Activated CD8-positive, alpha-beta T cell treated with anti-CD3 and anti-CD28 coated beads for 36 hours (primary cell): ENCODE measurements around the gene PRKAG2. TPM values are rescaled to one million over a fixed set of nuclear protein-coding genes. Genes with fewer than 3 reads are reported as not detected.

Experiments
- ATAC-seq: fragments of 200-7000 bp; cut with Tn5 transposase; one replicate; pipeline ENCODE4 v1.10.0; 2021; ENCODE audit warnings: mild to moderate bottlenecking, moderate library complexity
- CTCF ChIA-PET: fragments of 350-600 bp; sonication (Branson Sonifier 250); formaldehyde crosslinking; loops from one replicate; lab custom pipeline; 2021; ENCODE audit warnings: antibody characterized with exemption; lab: Charles Lee
- POLR2A ChIA-PET: fragments of 350-600 bp; sonication (Branson Sonifier 250); formaldehyde crosslinking; loops from one replicate; lab custom pipeline; 2021; ENCODE audit warnings: antibody characterized with exemption; lab: Charles Lee
- DNase-seq: peaks from one replicate; pipeline ENCODE4 v3.0.0-alpha.2; 2020
- H3K27ac Mint-ChIP-seq: one replicate; pipeline ENCODE4 v1.8.0; 2021; ENCODE audit warnings: mild to moderate bottlenecking, mixed read lengths
- H3K27me3 Mint-ChIP-seq: one replicate; pipeline ENCODE4 v1.8.0; 2021; ENCODE audit warnings: mixed read lengths
- H3K36me3 Mint-ChIP-seq: one replicate; pipeline ENCODE4 v1.8.0; 2021; ENCODE audit warnings: low read depth, mixed read lengths
- H3K4me1 Mint-ChIP-seq: one replicate; pipeline ENCODE4 v1.8.0; 2021; ENCODE audit warnings: low read depth, mixed read lengths
- H3K4me3 Mint-ChIP-seq: one replicate; pipeline ENCODE4 v1.8.0; 2021; ENCODE audit warnings: mild to moderate bottlenecking, moderate library complexity, mixed read lengths
- H3K9me3 Mint-ChIP-seq: one replicate; pipeline ENCODE4 v1.8.0; 2021; ENCODE audit warnings: mixed read lengths
- intact Hi-C: fragments of 100-400 bp; cut with micrococcal nuclease; formaldehyde crosslinking; loops from one replicate; pipeline ENCODE4 v1.10.0; 2022
- total RNA-seq, 2 experiments: library from RNA; stranded (reverse); gene quantifications; one replicate each; pipeline ENCODE4 v1.2.3, GENCODE V29; 2021
- TF ChIP-seq, protein P1 (sequence below): fragments of 200-600 bp; IDR thresholded peaks from one replicate; pipeline ENCODE4 v1.8.0; 2022; ENCODE audit warnings: antibody characterized with exemption, mild to moderate bottlenecking

The PRKAG2 gene
- total RNA-seq, 2 experiments from 2014 or later: 17.0 to 19.2 TPM

DNA sequence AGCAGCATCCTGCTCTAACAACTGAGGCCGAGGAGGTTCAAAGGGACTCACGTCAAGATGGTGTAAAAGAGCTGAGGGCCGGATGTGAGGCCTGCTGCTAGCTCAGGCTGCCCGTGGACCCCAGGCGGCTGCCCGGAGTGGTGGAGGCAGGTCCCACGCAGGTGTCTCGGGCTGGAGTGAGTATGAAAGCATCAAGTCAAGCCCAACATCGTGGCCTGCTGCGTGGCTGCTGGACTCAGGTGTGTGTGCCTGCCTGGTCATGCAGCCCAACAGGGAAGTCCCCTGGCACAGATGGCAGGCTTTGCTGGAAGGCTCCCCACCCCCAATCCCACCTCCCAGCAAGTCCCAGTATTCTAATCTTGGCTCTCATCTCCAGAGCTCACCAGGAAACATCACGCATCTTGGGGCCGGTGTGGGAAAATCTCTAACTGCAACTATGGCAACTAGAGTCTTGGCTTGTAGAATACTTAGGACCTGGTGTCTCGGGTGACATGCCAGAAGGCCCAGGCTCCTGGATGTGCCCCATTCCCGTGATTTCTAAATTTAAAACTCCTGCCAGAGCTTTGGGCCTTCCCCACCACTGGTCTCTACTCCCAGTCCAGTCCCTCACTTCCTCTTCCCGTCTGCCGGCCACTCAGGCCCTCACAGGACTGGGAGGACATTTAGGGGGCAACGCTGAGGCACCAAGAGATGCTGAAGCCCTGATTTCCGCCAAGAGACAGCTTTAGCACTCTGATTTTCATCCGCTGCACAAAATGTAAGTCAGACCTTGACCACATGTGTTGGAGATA lies 85.9 kb downstream of the PRKAG2 start:
- ChIA-PET CTCF (interaction anchor here (1.1 to 5.5 kb wide), 2 partner anchors 9 to 32 kb away, joined by 3 to 52 read pairs; no protein-coding TSS in a partner anchor), POLR2A (interaction anchor here (0.9 kb wide), 1 partner anchor 292 kb away, joined by 3 read pairs; no protein-coding TSS in a partner anchor)
- H3K27ac Mint-ChIP-seq: no peak overlapping the region
- no peak overlapping the region for H3K4me3 Mint-ChIP-seq
- intact Hi-C loops: no loop called here
- H3K4me1 Mint-ChIP-seq: peaks cover 27% of the 10 kb centered on the region
- H3K9me3 Mint-ChIP-seq: no peaks in the 10 kb centered on the region
- H3K27me3 Mint-ChIP-seq: no peaks in the 10 kb centered on the region
- H3K36me3 Mint-ChIP-seq: no peaks in the 10 kb centered on the region
- TF ChIP-seq, protein P1, sequence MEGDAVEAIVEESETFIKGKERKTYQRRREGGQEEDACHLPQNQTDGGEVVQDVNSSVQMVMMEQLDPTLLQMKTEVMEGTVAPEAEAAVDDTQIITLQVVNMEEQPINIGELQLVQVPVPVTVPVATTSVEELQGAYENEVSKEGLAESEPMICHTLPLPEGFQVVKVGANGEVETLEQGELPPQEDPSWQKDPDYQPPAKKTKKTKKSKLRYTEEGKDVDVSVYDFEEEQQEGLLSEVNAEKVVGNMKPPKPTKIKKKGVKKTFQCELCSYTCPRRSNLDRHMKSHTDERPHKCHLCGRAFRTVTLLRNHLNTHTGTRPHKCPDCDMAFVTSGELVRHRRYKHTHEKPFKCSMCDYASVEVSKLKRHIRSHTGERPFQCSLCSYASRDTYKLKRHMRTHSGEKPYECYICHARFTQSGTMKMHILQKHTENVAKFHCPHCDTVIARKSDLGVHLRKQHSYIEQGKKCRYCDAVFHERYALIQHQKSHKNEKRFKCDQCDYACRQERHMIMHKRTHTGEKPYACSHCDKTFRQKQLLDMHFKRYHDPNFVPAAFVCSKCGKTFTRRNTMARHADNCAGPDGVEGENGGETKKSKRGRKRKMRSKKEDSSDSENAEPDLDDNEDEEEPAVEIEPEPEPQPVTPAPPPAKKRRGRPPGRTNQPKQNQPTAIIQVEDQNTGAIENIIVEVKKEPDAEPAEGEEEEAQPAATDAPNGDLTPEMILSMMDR: no peak
- ATAC-seq (no peak), DNase-seq (no peak)

DNA sequence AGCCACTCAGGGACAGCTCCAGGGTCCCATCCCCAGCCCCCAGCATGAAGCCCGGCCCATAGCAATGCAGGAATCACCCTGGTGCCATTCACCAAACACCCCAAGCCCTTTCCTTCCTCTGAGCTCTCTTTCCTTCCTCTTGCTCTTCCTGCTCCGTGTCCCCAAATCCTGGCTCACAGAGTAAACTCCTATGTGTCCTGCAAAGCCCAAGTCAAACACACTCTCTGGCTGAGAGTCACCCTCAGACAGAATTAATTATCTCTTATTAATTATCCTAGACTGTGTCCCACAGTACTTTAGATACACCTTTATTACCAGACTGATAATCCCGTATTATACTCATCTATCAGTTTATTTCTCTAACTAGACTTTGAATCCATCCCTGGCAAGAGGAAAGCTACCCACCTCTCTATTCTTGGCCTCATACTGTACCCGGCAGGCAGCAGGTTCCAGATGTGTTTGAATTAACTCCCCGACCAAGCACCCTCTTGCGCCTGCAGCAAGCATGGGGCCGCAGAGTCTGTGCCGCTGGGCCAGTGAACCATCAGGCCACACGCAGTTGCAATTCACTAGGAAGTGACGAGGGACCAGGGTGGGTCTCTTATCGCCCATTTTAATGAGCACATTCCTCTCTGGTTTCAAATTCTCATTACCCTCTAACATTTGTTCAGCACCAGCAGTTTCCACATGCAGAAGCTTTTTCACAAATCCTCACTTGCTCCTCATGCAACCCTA lies 86.7 kb downstream of the PRKAG2 start:
- TF ChIP-seq, protein P1: no peak
- Mint-ChIP-seq H3K4me3 (no peak overlapping the region), H3K9me3 (no peaks in the 10 kb centered on the region), H3K4me1 (peaks cover 22% of the 10 kb centered on the region), H3K27ac (no peak overlapping the region), H3K36me3 (no peaks in the 10 kb centered on the region), H3K27me3 (no peaks in the 10 kb centered on the region)
- CTCF ChIA-PET: interaction anchor here (5.5 kb wide), 1 partner anchor 8 kb away, joined by 52 read pairs; no protein-coding TSS in a partner anchor
- intact Hi-C loops: no loop called here
- no peak for DNase-seq
- no peak for ATAC-seq
- POLR2A ChIA-PET: interaction anchor here (0.9 kb wide), 1 partner anchor 13 kb away, joined by 3 read pairs; no protein-coding TSS in a partner anchor

DNA sequence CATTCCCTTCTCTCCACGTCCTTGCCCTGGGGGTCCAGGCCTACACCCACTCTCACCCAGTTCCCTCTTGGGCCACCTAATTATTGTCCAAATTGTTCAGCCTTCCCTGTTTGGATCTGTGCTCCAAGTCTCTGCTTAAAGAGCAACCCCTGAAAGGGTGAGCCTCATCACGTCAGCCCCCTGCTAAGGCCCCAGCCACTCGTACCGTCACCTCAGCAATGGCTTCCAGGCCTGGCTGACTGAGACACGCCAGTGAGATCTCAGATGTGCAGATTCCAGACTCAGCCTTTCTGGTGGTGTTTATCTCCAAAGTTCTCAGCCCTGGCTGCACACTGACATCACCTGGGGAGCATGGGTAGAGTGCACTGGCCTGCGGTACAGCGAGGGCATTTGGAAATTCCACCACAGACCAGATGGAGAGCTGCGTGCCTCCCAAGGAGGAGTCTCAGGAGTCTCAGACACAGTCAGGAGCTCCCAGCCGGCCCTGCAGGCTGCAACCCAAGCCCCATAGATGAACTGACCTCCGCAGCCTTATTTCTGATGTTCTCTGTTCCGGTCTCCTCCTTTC lies 87.5 kb downstream of the PRKAG2 start:
- H3K36me3 Mint-ChIP-seq: no peaks in the 10 kb centered on the region
- CTCF ChIA-PET: interaction anchor here (5.5 kb wide), 1 partner anchor 7 kb away, joined by 52 read pairs; no protein-coding TSS in a partner anchor
- no peak for ATAC-seq
- POLR2A ChIA-PET: interaction anchor here (0.9 kb wide), 1 partner anchor 12 kb away, joined by 3 read pairs; no protein-coding TSS in a partner anchor
- DNase-seq: no peak
- TF ChIP-seq, protein P1: no peak
- H3K4me3 Mint-ChIP-seq: no peak overlapping the region
- intact Hi-C loops: no loop called here
- H3K27ac Mint-ChIP-seq: no peak overlapping the region
- no peaks in the 10 kb centered on the region for H3K27me3 Mint-ChIP-seq
- no peaks in the 10 kb centered on the region for H3K9me3 Mint-ChIP-seq
- peaks cover 17% of the 10 kb centered on the region for H3K4me1 Mint-ChIP-seq

DNA sequence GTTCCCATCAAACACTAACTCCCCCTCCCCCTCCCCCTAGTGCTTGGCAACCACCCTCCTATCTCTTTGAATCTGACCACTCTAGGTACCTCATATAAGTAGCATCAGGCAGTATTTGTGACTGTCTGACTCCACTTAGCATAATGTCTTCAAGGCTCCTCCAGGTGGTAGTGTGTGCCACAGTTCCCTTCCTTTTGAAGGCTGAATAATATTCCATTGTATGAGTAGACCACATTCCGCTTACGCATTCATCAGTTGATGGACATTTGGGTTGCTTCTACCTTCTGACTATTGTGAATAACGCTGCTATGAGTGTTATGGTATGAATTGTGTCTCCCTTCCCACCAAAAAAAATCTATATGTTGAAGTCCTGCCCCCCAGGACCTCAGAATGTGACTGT lies 89.6 kb downstream of the PRKAG2 start:
- ChIA-PET POLR2A (interaction anchor here (1.0 kb wide), 1 partner anchor 64 kb away, joined by 3 read pairs; no protein-coding TSS in a partner anchor), CTCF (interaction anchor here (1.5 kb wide), 1 partner anchor 34 kb away, joined by 4 read pairs; no protein-coding TSS in a partner anchor)
- DNase-seq (no peak), ATAC-seq (no peak)
- H3K4me3 Mint-ChIP-seq: no peak overlapping the region
- no peaks in the 10 kb centered on the region for H3K36me3 Mint-ChIP-seq
- H3K9me3 Mint-ChIP-seq: no peaks in the 10 kb centered on the region
- TF ChIP-seq, protein P1: no peak
- no peaks in the 10 kb centered on the region for H3K27me3 Mint-ChIP-seq
- peaks cover 19% of the 10 kb centered on the region for H3K4me1 Mint-ChIP-seq
- intact Hi-C loops: no loop called here
- no peak overlapping the region for H3K27ac Mint-ChIP-seq
